Inferior parietal cortex (tissue), 1 donor: ENCODE measurements around the gene RCC2.
A peak's percentile ranks its signal among the peaks of the same experiment; 100 is the strongest.

Source experiments
- DNase-seq: peaks from one replicate; pipeline ENCODE4 v3.0.0-alpha.2; 2016; ENCODE audit errors: extremely low spot score

The RCC2 gene

DNA sequence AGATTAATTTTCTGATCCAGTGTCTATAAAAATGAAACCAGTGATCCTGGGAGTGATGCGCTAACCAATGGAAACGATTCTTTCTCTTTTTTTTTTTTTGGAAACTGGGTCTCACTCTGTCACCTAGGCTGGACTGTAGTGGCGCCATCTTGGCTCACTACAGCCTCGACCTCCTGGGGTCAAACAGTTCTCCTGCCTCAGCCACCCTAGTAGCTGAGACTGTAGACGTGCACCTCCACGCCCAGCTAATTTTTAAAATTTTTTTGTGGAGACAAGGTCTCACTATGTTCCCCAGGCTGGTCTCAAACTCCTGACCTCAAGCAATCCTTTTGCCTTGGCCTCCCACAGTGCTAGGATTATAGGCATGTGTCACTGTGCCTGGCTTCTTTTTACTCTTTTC is 3.4 kb upstream of the RCC2 start:
- no peak for DNase-seq

DNA sequence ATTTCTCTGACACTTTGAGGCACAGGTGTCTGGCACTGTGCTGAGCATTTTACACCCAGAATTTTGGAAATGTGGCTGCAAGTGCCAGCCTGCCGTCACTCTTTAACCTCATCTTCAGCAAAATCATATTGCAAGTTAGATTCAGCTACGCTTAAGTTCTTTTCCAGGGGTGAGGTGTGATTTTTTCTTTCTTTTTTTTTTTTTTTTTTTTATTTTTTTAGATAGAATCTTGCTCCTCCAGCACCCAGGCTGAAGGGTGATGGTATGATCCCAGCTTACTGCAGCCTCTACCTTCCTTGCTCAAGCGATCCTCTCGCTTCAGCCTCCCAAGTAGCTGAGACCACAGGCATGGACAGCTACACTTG is 2.5 kb upstream of the RCC2 start:
- no peak for DNase-seq

DNA sequence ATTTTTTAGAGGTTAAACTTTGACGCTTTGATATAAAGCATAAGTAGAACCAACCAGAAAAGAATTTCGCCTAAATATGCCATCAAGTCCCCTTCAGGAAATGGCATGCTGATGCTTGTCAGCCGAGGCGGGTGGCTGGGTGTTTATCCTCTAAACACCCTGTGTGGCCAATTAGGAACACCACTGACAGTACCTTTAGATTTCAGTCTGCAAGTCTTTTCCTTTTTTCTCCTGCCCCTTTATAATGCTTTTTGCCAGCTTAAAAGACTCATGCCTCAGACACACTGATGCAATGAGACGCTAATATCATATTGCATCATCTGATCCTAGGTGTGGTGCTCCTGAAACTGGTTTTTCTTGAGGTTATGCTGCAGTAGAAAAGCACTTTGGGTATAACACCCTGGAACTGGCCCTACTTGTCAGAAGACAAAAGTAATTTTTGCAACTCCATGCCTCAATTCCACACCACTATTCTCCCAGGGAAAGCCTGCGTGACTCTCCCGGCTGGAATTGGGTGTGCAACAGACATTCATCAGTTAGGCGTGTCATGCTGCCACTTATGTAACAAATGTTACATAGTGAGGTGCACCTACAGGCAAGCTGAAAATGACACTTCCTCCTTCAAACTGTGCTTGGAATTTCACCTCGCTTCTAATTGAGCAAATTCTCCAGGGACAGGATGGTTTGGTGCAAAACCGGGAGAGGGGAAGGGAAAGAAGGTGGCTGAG is 2.0 kb upstream of the RCC2 start:
- no peak for DNase-seq

DNA sequence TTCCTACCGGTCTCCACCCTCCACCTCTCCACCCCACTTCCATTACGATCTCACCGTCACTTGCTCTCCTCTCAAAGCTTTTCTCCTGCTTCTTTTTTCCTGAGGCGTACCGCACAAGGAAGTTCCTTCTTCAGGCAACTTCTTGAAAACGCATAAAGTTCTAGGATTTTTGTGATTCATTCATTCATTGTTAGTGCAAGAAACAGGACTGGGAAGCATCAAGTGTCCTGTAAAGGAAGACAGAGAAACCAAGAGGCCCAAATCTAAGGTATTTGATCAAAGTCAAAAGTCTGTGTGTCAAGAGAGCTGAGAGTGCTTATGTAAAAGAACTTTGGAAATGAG is 1.3 kb upstream of the RCC2 start:
- DNase-seq, result no peak

DNA sequence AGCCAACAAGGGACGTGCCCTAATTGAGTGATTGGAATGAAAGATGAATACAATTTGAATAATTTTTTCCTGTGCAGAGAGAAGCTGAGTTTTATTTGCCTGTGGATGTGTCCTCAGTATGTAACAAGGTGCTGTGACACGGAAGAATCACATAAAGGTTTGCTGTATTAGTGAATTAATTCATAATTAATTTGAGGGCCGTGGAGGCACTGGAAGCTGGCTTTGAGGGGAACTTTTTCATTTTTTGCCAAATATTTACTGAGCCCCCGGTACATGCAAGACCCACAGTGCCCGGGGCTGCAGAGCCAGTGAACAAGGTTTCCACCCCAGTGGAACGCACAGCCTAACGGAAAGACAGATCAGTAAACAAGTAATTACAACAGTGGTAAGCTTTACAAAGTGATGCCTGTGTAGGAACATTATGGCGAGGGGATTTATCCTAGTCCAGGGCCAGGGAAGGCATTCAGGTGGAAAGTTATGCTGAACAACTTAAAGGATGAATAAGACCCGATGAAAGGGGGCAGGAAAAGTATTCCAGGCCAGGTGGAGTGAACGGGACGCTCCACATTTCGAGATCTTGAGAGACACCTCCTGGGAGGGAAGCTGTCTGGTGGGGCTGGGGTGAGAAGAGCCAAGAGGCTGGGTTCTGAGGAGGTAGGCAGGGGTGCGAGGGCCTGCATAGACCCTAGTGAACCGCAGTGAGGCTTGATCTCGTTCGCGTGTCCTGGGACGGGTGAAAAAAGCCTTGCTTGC is 773 bp upstream of the RCC2 start:
- DNase-seq, result no peak

DNA sequence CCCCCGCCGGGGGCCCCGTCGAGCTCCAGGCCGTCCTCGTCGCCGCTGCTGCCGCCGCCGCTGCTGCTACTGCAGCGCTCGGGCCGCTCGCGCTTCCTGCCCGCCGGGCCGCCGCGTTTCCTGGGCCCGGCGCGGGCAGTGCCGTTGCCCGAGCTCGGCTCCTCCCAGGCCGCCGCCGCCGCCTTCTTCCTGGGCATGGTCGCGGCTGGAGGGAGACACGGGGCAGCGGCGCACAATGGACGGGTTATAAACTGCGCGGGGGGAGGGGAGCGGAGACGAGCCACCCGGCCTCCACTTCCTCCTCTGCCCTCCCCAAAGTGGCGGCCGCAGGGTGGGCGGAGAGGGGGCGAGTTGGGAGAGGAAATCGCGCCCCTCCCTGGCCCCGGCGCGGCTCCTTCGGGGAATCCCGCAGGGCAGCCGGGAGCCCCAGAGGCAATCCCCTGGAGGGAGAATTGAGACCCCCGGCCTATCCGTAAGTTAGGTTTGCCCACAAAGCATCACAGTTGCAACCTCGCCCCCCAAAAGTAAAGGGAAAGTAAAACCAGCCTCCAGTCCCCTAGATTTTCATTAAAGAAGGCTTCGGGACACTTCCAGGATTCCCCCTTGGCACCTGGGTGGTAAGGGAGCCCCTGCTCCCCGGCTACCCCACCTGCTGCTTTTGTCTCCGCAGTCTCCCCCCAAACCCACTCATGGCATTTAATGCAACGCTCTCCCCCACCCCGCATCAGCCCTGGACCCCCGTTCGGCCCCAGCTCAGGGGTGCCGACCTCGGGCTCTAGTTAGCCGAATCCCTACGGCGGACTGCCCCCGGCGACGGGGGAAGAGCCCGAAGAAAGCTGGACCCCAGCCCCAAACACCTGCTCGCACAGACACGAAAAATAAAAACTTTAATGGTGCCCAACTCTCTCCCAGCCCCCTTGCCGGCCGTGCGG is 893 bp downstream of the RCC2 start:
- DNase-seq, result peak; percentile 33

DNA sequence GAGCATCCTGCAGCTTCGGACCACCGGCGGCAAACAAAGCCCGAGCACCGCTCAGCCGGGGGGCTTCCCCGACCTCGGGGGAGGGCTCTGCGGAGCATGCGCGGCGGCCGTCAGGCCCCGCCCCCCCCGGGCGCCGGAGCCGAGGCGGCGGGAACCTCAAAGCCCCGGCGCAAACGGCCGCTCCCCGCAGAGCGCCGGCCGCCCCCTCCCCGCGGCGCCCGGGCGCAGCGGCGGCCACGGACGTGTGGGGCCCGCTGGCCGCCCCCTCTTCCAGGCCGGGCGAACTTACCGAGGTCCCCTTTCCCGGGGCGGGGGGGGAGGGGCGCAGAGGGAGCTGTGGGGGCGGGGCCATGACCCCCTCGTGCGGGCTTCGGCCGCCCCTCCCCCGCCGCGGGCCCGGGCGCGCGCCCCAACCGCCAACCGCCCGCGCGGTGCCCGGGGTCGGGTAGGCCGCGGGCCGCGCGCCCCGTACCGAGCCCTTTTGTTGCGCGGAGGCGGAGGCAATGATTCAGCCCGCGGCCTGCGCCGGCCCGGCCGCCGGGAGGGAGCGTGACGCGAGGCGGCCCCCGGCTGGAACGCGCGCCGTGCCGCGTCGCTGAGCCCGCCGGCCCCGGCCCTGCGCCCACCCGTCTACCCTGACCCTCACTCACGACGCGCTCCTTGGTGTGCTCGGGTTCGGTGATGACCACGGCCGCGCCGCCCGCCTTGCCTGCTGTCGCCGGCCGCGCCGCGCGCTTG is 1.7 kb downstream of the RCC2 start:
- DNase-seq, result peak; percentile 38

DNA sequence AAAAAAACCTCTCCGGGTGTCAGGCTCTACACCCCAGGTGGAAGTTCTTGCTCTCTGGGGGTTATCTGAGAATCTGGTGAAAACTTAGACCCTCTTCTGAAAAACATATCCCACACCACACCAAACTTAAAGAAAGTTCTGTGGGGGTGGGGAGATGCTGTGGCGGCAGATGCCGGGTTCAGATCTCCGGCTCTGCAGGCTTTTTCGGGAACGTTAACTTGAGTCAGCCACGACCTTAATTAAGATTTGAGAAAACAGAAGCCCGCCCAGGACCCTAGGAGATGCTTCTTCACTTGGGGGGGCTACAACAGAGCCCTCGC is 2.3 kb downstream of the RCC2 start:
- no peak for DNase-seq

DNA sequence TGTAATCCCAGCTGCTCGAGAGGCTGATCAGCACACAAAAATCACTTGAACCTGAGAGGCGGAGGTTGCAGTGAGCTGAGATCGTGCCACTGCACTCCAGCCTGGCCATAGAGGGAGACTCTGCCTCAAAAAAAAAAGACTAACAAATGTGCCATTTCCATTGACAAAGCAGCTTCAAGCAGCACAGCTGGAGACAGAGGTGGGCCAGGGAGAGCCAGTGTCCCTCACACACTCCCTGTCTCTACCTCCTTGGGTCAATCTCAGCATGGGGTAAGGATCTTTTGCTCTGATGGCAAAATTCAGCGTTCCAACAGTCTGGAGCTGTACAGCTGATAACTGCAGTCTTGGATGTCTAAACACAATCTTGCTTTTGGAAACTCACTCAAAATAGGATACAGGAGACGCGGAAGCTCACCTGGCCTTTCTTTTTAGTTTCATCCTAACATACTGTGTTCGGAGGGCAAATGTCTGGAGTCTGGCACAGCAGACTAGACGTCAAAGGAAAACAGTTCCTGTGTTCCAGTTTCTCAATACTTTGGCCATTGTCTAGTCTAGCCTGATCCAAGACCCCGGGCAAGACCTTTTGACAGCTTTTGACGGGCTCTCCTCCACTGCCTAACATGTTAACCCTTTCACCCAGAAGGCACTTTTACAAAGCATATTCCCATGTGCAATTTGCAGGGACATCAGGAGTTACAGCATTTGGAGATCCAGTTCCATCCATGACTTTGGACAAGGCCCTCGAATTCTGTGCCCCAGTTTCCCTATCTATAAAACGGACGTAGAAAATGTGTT is 2.9 kb downstream of the RCC2 start:
- DNase-seq, result no peak

DNA sequence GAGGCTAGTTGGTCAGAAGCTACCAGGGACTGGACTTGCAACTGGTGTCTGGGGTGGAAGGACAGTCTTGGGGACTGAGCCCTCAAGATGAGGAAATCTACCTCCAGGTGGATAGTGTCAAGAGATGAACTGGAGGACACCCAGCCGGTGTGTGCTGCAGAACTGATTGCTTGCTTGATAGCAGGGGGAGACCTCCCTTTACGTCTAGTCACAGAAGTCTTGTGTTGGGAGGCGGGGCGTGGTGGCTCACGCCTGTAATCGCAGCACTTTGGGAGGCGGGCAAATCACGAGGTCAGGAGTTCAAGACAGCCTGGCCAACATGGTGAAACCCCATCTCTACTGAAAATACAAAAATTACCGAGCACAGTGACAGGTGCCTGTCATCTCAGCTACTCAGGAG is 4.9 kb downstream of the RCC2 start:
- DNase-seq, result no peak

DNA sequence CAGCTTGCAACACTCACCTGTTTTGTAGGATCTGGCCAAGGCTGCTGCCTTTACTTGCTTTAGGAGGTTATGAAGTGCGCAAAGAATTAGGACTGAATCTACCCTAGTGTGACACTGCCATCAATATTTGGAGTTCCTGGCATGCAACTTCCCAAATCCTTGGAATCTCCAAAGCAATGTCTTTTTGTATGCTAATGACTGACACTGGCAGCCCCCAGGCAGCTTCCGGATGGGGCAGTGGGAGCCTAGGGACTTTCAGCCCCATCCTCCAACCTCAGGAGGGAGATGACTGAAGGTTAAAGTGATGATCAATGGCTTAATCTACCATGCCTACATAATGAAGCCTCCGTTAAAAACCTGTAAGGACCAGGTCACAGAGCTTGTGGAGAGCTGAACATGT is 5.5 kb downstream of the RCC2 start:
- DNase-seq, result no peak

DNA sequence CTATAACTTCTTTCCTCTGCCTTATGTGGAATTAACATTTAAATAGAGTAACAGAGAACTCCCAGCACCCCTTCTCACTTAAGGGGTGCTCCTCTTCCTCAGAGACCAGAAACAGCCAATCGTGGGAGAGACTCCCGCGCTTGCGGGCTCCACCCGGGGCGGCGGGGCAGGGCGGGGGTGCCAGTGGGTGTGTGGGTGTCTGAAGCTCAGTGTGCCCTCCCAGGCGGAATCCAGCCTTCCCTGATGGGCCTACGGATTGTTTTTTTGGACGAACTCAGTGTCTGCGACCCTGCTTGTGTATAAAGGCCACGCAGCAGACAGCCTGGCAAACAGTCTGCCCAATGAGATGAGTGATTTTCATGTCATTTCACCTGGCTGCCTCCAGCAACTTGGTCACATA is 6.2 kb downstream of the RCC2 start:
- no peak for DNase-seq

DNA sequence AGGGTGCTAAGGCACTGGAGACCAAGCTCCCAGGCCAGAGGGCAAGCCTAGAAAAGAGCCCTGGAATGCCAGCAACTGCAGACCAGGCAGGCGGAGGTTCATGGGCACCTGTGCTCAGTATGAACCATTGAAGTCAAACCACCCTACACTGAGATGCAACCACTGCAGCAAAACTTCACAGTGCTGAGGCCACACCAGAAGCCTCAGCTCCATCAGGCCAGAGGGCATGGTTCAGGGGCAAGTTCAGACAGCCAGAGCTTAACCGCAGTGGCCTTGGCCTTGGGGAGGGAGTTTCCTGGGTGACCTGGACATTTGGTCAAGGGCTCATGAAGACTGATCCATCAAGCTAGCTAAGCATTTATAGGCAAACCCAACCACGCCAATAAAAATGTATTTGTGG is 7.1 kb downstream of the RCC2 start:
- no peak for DNase-seq

DNA sequence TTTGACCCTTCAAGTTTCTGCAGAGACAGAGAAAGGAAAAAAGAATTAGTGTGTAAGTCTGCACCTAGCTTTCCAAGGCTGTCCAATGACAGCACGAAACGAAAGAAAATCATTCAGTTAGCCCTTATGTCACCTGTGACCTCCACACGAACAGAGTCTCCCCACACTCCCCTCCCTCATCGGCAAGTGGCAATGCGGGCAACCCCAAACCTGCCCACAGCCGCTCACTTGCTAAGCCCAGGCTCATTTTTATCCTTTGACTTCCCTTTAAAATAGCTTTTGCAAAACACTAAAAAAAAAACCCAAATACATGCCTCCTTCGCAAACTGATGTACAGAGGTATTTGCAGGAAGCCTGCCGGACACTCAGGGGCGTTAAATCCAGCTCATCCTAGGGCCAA is 10.3 kb downstream of the RCC2 start:
- DNase-seq, result no peak

DNA sequence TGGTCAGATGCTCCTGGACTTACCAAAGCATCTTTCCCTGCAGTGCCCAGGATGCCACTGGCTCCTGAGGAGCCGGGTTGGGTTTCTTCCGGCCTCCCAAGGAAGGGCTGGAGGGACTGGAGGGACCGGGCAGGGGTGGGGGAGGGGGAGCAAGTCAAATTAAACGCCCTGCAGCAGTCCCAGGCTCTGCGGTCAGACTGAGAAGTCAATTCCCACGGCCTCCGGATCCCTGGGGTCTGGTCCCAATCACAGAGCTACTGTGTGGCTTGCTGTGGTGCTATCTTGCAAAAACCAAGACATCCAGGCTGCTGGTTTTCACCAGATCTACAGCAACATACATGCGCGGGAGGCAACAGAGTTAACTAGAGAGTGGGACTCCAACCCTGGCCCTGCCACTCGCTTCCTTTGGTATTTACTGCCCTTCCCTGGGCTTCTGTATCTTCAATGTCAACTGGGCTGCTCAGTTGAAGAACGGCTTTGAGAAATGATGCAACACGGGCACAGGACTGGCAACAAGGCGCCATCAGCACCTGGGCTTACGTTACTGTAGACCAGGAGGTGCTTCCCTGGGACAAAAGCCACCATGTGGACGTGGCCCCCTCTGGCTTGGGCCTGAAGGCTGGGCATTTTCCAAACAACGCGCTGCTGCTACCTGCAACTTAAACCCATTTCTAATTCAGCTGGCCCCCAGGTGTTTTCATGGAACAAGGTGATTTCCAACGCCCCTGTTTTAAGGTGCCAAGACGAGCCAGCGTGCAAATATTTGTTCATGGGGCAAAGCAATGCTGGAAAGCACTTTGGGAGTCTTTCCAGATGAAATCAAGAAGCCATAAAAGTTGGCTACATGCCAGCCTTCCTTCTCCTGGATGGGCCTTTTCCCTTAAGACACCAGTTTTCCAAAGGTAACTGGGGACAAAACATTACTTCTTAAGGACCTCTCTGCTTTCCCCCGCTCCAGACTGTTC is 11.5 kb downstream of the RCC2 start:
- DNase-seq, result no peak

DNA sequence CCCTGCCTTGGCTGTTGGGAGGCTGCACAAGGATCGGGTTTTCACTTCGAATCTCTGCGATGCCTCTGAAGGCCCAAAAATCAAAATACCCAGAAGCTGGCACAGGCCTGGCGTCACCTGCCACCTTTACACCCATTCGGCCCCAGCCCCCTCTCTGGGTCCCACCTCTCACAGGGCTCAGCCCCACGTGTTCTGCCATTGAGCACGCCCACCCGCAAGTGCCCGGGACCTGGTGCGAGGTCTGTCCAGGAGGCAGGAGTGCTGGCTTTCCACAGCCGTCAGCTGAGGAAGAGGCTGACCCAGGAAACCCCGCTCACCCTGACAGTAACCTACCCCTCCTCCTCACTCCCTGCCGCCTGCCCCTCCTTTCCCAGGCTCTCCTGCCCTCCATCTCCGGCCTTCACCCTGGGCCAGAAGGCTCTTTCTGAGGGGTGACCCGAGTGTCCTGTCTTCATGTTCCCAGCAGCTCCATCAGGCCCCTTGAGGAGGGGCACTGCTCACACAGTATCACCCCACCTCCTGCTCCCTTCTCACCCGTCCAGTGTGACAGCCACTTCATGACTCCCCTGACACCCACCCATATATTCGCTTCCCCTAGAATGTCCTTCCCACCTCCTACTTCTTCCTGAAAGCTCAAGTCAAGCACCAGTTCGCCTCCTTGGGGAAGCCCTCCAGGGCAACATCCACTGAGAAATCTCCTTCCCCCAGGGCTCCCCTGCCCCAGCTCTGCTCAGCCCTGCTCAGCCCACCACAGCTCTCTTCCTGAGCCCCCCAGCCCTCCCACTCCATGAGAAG is 13.5 kb downstream of the RCC2 start:
- no peak for DNase-seq

DNA sequence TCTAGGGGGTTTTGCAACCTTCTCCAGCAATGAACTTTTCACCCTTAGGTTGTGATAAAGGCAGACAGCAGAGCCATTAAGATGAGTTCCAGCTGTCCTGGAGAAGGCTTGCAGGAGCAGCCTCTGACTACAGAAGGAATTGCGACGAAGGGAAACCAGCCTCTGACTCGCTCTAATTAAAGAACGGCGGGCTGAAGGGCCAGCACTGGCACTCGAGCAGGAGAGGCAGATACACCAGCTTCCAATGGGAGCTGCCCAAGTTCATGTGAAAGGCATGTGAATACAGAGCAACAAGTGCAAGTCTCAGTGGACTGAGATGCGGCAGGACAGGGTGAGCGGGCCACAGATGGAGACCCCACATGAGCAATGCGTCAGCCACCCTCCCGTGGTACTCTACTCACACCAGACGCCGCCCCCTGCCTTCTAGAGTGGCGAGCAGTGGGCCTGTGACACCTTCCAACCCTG is 15.7 kb downstream of the RCC2 start:
- DNase-seq, result no peak

DNA sequence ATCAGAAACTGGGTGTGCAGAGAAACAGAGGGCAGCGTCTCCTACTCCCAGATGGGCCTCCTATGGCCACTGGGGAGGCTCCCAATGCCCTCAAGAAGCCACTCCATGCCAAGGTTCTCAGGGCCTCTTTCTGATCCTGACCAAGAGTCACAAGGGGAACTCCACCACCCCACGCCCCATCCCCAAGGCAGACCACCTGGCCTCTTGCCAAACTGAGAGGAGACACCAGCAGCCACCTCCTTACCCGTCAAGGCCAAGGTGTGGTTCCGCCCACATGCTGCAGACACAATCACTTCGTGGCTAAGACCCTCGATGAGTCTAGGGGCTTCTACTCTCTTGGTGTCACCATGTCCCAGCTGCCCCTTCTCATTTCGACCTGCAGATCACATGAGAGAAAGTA is 17.0 kb downstream of the RCC2 start:
- no peak for DNase-seq

DNA sequence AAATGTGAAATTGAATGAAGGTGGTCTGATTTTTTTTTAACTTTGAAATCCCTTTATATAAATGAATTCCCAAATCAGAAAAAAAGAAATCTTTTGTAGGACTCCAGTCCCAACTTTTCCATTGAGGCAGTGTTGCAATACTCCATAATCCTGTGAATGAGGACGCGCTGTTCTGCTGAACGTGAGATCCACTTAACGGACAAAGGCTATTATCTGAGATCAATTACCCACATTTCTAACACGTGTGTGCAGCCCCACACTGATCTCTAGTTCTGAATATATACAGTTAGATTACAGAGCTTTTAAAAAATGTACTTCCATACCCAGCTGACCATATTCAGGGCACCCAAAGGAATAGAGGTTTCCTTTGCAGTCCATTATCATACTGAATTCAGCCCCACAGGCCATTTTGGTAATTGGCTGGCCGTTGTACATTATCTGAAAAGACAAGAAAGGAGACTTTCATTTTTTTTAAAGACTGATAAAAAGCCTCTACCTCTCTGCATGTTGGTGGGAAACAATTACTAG is 19.0 kb downstream of the RCC2 start:
- DNase-seq, result no peak
